Endothelial cell of umbilical vein (primary cell): Measurements from ENCODE around the gene SETD3. TPM values are rescaled to one million over a fixed set of nuclear protein-coding genes. Genes with fewer than 3 reads are reported as not detected.

Experiments used
- BruUV-seq: library from RNA; stranded (reverse); fragments of 400-500 nt; replicated peaks from 2 replicates; lab custom pipeline; 2021; lab: Mats Ljungman, UMichigan
- CTCF ChIA-PET: fragments of 300-600, 350-600 bp; sonication (Branson Sonifier 250); formaldehyde crosslinking; loops from one replicate; lab custom pipeline; 2021; ENCODE audit warnings: antibody characterized with exemption, inconsistent platforms; lab: Charles Lee
- POLR2A ChIA-PET: fragments of 300-600, 350-600 bp; sonication (Branson Sonifier 250); formaldehyde crosslinking; loops from one replicate; lab custom pipeline; 2021; ENCODE audit warnings: antibody characterized with exemption, inconsistent platforms; lab: Charles Lee
- DNase-seq: peaks from one replicate; pipeline ENCODE4 v3.0.0-alpha.2; 2011; ENCODE audit warnings: low read depth, low spot score
- FAIRE-seq: peaks from 2 replicates; lab custom pipeline; 2011; peaks lifted over from hg19 to GRCh38; lab: Jason Lieb, UNC
- H2AFZ ChIP-seq: 2 replicates; pipeline ENCODE4 v1.6.0; 2012; ENCODE audit warnings: low read depth, low read length, control low read depth, inconsistent platforms
- H3K27ac ChIP-seq: 2 replicates; pipeline ENCODE4 v1.5.1; 2011; ENCODE audit warnings: low read depth, mild to moderate bottlenecking, control low read depth, low read length, moderate library complexity; ENCODE audit not compliant: insufficient read depth
- H3K27me3 ChIP-seq, 2 experiments: 2 replicates each; pipeline versions ENCODE4 v1.6.0 to v1.6.1; 2011; ENCODE audit warnings: low read length in 2 of 2, mixed read lengths in 1 of 2; ENCODE audit not compliant: control insufficient read depth in 2 of 2, insufficient read depth in 2 of 2
- H3K36me3 ChIP-seq, 2 experiments: 2 replicates in 1 of 2; 3 replicates in 1 of 2; pipeline ENCODE4 v1.5.1; 2011; ENCODE audit warnings: low read length in 2 of 2, mild to moderate bottlenecking in 1 of 2, moderate library complexity in 1 of 2; ENCODE audit not compliant: control insufficient read depth in 2 of 2, insufficient read depth in 2 of 2; ENCODE audit errors: extremely low read depth in 1 of 2
- H3K4me1 ChIP-seq: 3 replicates; pipeline ENCODE4 v1.5.1; 2011; ENCODE audit warnings: mild to moderate bottlenecking, low read length; ENCODE audit not compliant: control insufficient read depth, insufficient read depth; ENCODE audit errors: extremely low read depth
- H3K4me2 ChIP-seq: 2 replicates; pipeline ENCODE4 v1.6.1; 2011; ENCODE audit warnings: low read length, control low read depth, mixed read lengths; ENCODE audit not compliant: insufficient read depth
- H3K4me3 ChIP-seq, 3 experiments: fragments of 200-600 bp in 1 of 3; sonication (generic), shearing (Covaris generic) in 1 of 3; replicated peaks in 1 of 3; 2 replicates each; pipeline ENCODE4 v1.5.1; 2011 to 2016; ENCODE audit warnings: control low read depth in 3 of 3, low read length in 3 of 3, mild to moderate bottlenecking in 2 of 3, inconsistent platforms in 1 of 3, low read depth in 1 of 3, moderate library complexity in 1 of 3; ENCODE audit not compliant: insufficient read depth in 1 of 3
- H3K79me2 ChIP-seq: 2 replicates; pipeline ENCODE4 v1.6.0; 2012; ENCODE audit warnings: low read length, inconsistent platforms; ENCODE audit not compliant: control insufficient read depth, insufficient read depth
- H3K9ac ChIP-seq: replicated peaks from 2 replicates; pipeline ENCODE3; 2011; ENCODE audit warnings: low read length, control low read depth; ENCODE audit not compliant: insufficient read depth; ENCODE audit errors: extremely low read depth
- H3K9me1 ChIP-seq: replicated peaks from 3 replicates; pipeline ENCODE4 v1.6.0; 2011; ENCODE audit warnings: mild to moderate bottlenecking, low read length; ENCODE audit not compliant: control insufficient read depth, insufficient read depth; ENCODE audit errors: extremely low read depth
- H3K9me3 ChIP-seq: replicated peaks from 2 replicates; pipeline ENCODE4 v1.5.1; 2012; ENCODE audit warnings: low read length, inconsistent platforms; ENCODE audit not compliant: control insufficient read depth, insufficient read depth
- H4K20me1 ChIP-seq: replicated peaks from 2 replicates; pipeline ENCODE3; 2011; ENCODE audit warnings: mild to moderate bottlenecking, low read length; ENCODE audit not compliant: control insufficient read depth, insufficient read depth; ENCODE audit errors: extremely low read depth
- CTCF ChIP-seq, 2 donors: IDR thresholded peaks; 1 replicate in 1 of 2; 2 replicates in 1 of 2; pipeline ENCODE4 v1.5.1; 2011; ENCODE audit warnings: low read length in 2 of 2, mild to moderate bottlenecking in 2 of 2, moderate library complexity in 2 of 2, control low read depth in 1 of 2, inconsistent platforms in 1 of 2, low read depth in 1 of 2; ENCODE audit not compliant: insufficient read depth in 1 of 2; ENCODE audit errors: extremely low read depth in 1 of 2
- EZH2 ChIP-seq: IDR thresholded peaks from 2 replicates; pipeline ENCODE4 v1.6.1; 2012; ENCODE audit warnings: borderline replicate concordance, low read depth, mild to moderate bottlenecking, moderate library complexity, low read length, inconsistent platforms; ENCODE audit not compliant: severe bottlenecking
- FOS ChIP-seq: IDR thresholded peaks from 2 replicates; pipeline ENCODE4 v1.6.1; 2011; ENCODE audit warnings: mild to moderate bottlenecking, low read length, moderate library complexity, borderline replicate concordance; ENCODE audit not compliant: insufficient read depth
- GATA2 ChIP-seq: IDR thresholded peaks from 2 replicates; pipeline ENCODE4 v1.7.0; 2011; ENCODE audit warnings: low read depth, mild to moderate bottlenecking, moderate library complexity, mixed read lengths, low read length; ENCODE audit not compliant: insufficient read length, insufficient read depth
- JUN ChIP-seq: IDR thresholded peaks from 2 replicates; pipeline ENCODE4 v1.6.1; 2011; ENCODE audit warnings: borderline replicate concordance, low read depth; ENCODE audit not compliant: insufficient read length, insufficient read depth
- MAX ChIP-seq: IDR thresholded peaks from 2 replicates; pipeline ENCODE4 v1.6.1; 2011; ENCODE audit not compliant: insufficient read depth, insufficient read length
- MYC ChIP-seq: IDR thresholded peaks from one replicate; pipeline ENCODE4 v1.6.1; 2011; ENCODE audit warnings: mild to moderate bottlenecking, low read depth, low read length
- POLR2A ChIP-seq: IDR thresholded peaks from 2 replicates; pipeline ENCODE4 v1.6.1; 2012; ENCODE audit warnings: low read depth, mild to moderate bottlenecking, control low read depth, low read length
- POLR2AphosphoS5 ChIP-seq: IDR thresholded peaks from 2 replicates; pipeline ENCODE4 v1.6.1; 2012; ENCODE audit warnings: low read depth, mild to moderate bottlenecking, control low read depth, low read length, moderate library complexity; ENCODE audit not compliant: insufficient read depth
- dilution Hi-C: fragments of 300-500 bp; cut with MboI; formaldehyde crosslinking; loops from one replicate; pipeline ENCODE4 v1.15.0; 2019; ENCODE audit warnings: low sequenced_read_pairs; ENCODE audit not compliant: extremely low pct_ligation_motif_present
- intact Hi-C: fragments of 100-400 bp; cut with micrococcal nuclease; formaldehyde crosslinking; loops from one replicate; pipeline ENCODE4 v1.10.0; 2022
- polyA plus RNA-seq, 4 experiments: library from polyadenylated mRNA; depleted of rRNA in 3 of 4; stranded (reverse) in 3 of 4; unstranded in 1 of 4; fragments of >200 nt; gene quantifications; 2 replicates each; pipeline versions ENCODE4 v1.2.1 to v1.2.3, GENCODE V29; 2011 to 2012; ENCODE audit warnings: missing spikeins in 1 of 4
- total RNA-seq: library from RNA; stranded (reverse); gene quantifications from 2 replicates; pipeline ENCODE4 v1.2.3, GENCODE V29; 2021

Gene SETD3
- total and polyA plus RNA-seq, 2 donors (not counting 3 experiments of a cell fraction or from before 2014, with no cell fraction given): 18.1 to 53.1 TPM

- TF ChIP-seq EZH2 (no peak), MYC (no peak), GATA2 (no peak), MAX (no peak), FOS (no peak), POLR2AphosphoS5 (no peak), POLR2A (no peak)
- Histone ChIP-seq H3K4me2 (no peak overlapping the region), H2AFZ (no peak overlapping the region), H3K27ac (no peak overlapping the region), H3K9ac (no peak overlapping the region), H3K9me3 (no peaks in the 10 kb centered on the region), H3K4me1 (no peaks in the 10 kb centered on the region), H3K4me3 (no peak overlapping the region), H3K36me3 (peaks cover 13 to 24% of the 10 kb centered on the region in 2 experiments), H3K27me3 (no peaks in the 10 kb centered on the region), H3K79me2 (no peaks in the 10 kb centered on the region), H3K9me1 (no peaks in the 10 kb centered on the region), H4K20me1 (no peaks in the 10 kb centered on the region)
- POLR2A ChIA-PET: no interaction called here
- no peak for FAIRE-seq
- no peak for DNase-seq
- BruUV-seq: no TSS peak
- CTCF ChIA-PET: interaction anchor here (1.4 to 5.6 kb wide), 4 partner anchors 9 to 82 kb away, joined by 8 to 34 read pairs (median 21); no protein-coding TSS in a partner anchor
- dilution Hi-C loops (no loop called here), intact Hi-C loops (no loop called here)
Observed at GRCh38 chr14:99402285-99402648, 78.4 kb downstream of the SETD3 start.

- Histone ChIP-seq H4K20me1 (no peaks in the 10 kb centered on the region), H3K4me2 (no peak overlapping the region), H3K27ac (no peak overlapping the region), H3K9me1 (no peaks in the 10 kb centered on the region), H3K4me1 (no peaks in the 10 kb centered on the region), H3K9me3 (no peaks in the 10 kb centered on the region), H3K27me3 (no peaks in the 10 kb centered on the region), H3K79me2 (no peaks in the 10 kb centered on the region), H3K4me3 (no peak overlapping the region), H3K9ac (no peak overlapping the region), H3K36me3 (peaks cover 13 to 26% of the 10 kb centered on the region in 2 experiments), H2AFZ (no peak overlapping the region)
- no peak for TF ChIP-seq POLR2AphosphoS5
- TF ChIP-seq EZH2: no peak
- no peak for TF ChIP-seq FOS
- no peak for TF ChIP-seq MYC
- TF ChIP-seq POLR2A: no peak
- TF ChIP-seq GATA2: no peak
- no peak for TF ChIP-seq JUN
- TF ChIP-seq CTCF (IDR thresholded peaks at IDR 0.05; ENCODE audit: extremely low read depth in 1 of 2, insufficient read depth in 1 of 2, low read depth in 1 of 2, low read length in 2 of 2): no peak
- no peak for TF ChIP-seq MAX
- ChIA-PET POLR2A (no interaction called here), CTCF (interaction anchor here (0.9 to 5.6 kb wide), 5 partner anchors 9 to 82 kb away, joined by 4 to 34 read pairs (median 16); no protein-coding TSS in a partner anchor)
- dilution Hi-C loops (no loop called here), intact Hi-C loops (no loop called here)
- BruUV-seq: no TSS peak
- FAIRE-seq (no peak), DNase-seq (no peak)
Observed at GRCh38 chr14:99401621-99402284, 78.9 kb downstream of the SETD3 start.
